ENCODE measurements around the gene RB1.
A peak's percentile ranks its signal among the peaks of the same experiment; 100 is the strongest.
"Not testable (repeated sequence)": the region's sequence is repeated elsewhere in the genome, so short reads cannot be mapped to it uniquely, and the experiment has no call there.

RB1 gene

GRCh38 chr13:48411841-48412531, 108.4 kb downstream of the RB1 start:
- DNase-seq = peak; percentile 8

DNA sequence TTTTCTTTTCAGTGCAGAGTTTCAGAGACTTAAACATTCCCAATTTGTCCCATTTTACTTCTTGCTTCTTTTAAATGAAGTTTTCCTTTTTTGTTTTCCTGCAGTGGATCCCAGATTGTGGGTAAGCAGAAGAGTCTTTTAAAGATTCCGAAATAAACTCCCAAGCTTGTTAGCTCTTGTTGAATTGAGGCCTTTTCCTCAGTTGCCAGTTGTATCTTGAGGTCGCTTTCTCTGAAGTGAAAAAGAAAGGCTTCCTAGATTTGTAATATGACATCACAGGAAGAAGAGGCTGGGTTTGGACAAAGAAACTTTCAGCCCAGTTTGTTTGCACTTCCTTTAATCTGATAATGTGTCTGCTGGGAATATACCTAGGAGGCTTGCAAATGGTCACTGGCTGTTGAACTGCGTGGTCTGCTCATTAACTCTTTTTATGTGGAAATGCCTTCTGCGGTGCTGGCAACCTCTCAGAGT, 109.4 kb downstream of the RB1 start, which contains the start of gene LPAR6:
TSS of gene LPAR6 (minus strand) at position 233 of the 471 bp plus-strand sequence. CDS start 690 bp downstream, outside the sequence.
- no peak for DNase-seq

DNA sequence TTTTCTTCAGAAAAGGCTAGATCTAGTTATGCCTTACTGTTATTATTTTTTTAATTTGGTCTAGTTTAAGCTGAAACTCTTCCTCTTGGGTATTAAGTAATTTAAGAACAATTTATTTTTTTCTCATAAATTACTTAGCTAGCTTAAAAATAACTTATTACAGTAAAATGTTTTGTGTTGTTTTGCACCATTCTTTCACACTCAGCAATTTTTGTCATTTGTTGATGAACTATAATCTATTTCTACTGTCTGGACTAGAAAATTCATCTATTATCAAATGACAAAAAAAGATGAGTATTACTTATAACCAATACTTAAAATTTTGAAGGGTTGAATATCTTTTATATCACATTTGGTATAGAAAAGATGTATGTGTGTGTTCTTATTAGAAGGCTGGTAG, 111.0 kb downstream of the RB1 start:
- no peak for DNase-seq

- DNase-seq = no peak
Measured at GRCh38 chr13:48415516-48415915, 112.0 kb downstream of the RB1 start.

- DNase-seq = not testable (repeated sequence)
Measured at GRCh38 chr13:48422003-48422402, 118.5 kb downstream of the RB1 start.

DNA sequence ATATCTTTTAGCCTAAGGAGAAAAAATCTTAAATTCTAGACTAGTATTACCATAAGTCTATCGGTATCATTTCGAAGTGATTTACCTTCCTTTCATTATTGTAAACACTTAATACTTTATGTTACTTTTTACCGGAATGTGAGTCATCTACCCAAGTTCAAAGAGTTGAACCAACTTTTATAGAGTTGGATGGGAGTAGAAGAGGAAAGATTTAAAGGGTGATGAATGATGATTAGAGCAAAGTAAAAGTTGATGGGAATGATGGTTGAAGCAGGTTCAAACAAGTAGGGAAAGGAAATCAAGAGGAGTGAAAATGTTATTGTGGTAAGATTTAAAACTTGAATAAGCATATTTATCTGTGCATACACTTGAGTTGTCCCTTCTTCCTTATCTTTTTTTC, 120.7 kb downstream of the RB1 start:
- no peak for DNase-seq

DNA sequence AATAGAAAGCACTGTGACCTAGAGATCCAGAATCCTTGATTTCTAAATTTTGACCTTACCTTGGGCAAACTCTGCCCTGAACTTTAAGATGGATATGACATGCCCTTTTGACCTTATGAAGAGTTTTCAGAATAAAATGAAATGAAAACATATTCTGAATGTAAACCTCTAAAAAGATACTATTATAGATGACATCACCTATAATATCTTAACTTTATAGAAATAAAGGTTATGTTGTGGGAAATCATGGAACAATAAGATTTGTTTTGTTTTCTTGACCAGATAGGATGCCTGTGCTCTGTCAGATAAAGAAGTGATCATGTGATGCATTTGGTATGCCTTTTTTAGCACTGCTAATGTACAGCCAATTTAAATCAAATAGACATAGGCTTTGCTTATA, 122.5 kb downstream of the RB1 start:
- DNase-seq = no peak

DNA sequence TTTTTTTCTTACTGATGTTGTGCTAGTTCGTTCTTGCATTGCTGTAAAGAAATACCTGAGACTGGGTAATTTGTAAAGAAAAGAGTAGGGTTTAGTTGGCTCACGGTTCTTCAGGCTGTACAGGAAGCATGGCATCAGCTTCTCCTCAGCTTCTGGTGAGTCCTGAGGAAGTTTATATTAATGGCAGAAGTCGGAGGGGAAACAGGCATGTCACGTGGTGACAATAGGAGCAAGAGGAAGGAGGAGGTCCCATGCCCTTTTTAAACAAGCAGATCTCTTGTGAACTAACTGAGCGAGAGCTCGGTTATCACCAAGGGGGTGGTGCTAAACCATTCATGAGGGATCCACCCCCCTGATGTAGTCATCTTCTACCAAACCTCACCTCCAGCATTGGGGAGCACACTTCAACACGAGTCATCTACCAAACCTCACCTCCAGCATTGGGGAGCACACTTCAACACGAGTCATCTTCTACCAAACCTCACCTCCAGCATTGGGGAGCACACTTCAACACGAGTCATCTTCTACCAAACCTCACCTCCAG, 123.3 kb downstream of the RB1 start:
- not testable (repeated sequence) for DNase-seq

- DNase-seq = no peak
Measured at GRCh38 chr13:48429036-48429435, 125.5 kb downstream of the RB1 start.

GRCh38 chr13:48429886-48430285, 126.3 kb downstream of the RB1 start:
- DNase-seq = no peak

GRCh38 chr13:48431431-48431830, 127.9 kb downstream of the RB1 start:
- DNase-seq = no peak

DNA sequence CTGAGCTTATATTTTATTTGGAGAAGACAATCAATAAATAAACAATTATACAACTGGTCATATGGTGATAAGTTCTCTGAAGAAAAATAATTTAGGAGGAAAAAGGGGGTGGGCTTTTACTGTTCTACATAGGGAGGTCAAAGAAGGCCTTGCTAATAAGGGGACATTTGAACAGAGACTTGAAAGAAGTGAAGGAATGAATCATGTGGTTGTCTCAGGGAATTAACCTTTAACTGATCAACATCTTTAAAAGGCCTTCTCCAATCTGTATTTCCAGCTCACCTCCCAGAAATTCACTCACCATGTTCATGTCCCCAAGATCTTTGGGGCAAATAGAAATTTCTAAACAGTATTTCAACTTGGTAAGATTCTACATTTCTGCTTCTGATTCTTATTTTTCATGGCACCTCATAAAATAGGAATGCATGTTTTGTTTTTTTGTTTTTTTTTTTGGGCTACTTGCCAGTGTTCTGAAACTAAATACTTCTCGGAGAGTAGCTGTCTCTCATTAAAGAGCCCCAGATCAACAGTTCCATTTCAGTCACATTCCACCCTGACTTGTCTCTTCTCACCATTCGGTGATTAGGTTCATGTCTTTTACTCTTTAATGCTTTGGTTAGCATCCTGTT, 128.6 kb downstream of the RB1 start:
- no peak for DNase-seq

DNA sequence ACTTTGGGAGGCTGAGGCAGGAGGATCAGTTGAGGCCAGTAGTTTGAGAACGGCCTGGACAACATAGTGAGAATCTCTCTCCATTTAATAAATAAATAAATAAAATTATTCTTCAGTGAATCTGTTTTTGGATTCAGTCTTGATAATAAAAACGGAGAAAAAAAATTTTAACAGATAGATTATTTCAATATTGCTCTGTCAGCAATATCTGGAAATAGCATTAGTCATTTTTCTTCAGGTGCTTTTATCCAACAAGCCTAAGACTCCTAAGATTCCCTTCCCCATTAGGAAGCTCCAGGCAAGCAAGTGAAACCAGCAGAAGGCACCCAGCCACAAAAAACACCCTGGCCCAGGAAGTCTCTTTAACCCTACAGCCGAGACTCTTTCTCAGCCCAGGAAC, 130.6 kb downstream of the RB1 start:
- no peak for DNase-seq

DNA sequence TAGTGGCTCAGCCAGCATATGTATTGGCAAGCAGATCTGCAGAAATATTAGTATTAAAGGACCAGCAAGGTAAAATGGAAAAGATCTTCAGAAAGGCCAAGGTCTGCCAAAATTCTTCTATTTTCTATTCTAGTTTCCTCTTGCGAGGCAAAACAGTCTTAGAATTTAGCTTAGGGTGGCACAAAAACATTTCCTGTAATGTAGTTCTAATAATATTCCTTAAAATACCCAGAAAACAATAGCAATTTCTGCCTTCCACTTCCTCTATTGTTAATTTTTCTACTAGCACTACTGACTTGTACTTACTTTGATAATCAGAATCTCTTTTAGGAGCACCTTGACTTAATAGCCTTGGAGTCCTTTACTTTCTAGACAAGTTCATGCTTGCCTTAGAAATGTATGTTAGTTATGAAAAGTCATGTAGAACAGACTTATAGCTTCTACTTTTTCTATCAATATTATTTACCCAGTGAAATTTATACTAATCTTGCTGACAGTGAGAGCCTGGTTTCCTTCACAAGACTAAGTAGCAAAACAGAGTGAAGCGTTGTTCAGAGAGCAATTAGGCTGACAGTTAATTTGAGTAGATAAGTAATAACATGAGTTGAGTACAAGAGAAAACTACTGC, 133.2 kb downstream of the RB1 start:
- no peak for DNase-seq

- DNase-seq = no peak
Measured at GRCh38 chr13:48437371-48437770, 133.8 kb downstream of the RB1 start.

GRCh38 chr13:48443442-48444208, 140.1 kb downstream of the RB1 start:
- DNase-seq = no peak

- DNase-seq = no peak
Measured at GRCh38 chr13:48446464-48446863, 142.9 kb downstream of the RB1 start.

DNA sequence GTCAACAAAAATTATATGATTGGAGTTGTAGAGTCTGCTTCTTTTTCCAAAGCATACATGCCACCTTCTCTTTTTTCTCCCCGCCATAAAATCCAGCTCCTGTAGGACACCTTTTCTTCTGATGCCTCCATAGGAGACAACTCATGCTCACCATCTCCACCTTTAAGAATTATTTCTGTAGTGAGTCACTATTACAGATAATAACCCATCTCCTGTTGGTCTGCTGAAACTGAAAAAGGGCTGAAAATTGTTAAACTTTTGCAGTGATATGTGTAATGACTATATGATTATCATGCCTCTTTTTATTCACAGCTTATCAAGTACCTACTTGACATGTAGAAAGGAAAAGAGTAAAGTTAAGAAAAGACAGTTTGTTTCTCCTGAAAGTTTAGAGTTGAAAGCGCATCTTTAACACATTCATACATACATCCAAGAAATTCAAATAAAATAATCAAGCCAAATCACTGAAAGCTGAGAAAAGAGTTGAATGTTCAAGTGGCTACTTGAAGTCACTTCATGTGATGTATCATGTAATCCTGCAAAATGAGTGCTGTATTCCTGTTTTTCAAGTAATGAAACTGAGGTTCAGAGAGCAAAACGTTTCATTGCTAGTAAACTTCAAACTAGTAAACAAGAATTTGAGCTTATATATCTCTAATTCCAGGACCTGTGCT, 144.9 kb downstream of the RB1 start:
- no peak for DNase-seq

- DNase-seq = no peak
Measured at GRCh38 chr13:48448959-48449614, 145.5 kb downstream of the RB1 start.

DNA sequence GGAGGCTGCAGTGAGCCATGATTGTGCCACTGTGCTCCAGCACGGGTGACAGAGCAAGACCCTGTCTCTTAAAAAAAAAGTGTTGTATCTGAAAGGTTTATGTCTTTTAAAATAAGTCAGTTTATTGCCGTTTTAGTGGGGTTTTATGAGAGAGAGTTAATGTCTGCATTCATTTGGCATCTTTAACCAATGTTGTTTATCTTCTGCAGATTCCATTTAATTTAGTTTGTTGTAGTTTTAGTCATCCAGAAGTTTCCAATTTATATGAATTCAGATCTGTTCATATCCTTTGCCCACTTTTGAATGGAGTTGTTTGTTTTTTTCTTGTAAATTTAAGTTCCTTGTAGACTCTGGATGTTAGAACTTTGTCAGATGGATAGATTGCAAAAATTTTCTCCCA, 146.1 kb downstream of the RB1 start:
- DNase-seq = no peak

GRCh38 chr13:48451196-48451595, 147.6 kb downstream of the RB1 start:
- DNase-seq = not testable (repeated sequence)

DNA sequence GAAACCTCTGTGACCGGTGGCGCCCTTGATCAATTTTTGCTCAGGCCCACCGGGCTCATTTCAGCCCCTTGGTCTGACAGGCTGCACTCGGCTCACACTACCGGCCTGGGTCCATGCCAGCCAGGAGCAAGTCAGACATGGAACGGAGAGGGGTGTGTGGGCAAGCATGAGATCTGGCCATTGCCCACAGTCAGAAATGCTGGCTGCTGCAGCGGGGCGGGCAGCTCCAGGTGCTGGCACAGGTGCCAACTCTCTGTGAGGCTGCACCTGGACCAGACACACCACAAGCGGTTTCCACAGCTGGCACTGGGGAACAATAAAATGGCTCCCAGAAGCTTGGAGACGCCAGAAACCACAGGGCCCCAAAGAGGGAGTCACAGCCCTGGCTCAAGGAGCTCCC, 153.0 kb downstream of the RB1 start:
- DNase-seq = no peak

All from activated T-cell treated with anti-CD3 and anti-CD28 coated beads for 4 hours (primary cell).